ENCODE data around the gene EGFL8. TPM values are rescaled to one million over a fixed set of nuclear protein-coding genes. Genes with fewer than 3 reads are reported as not detected.
A peak's percentile ranks its signal among the peaks of the same experiment; 100 is the strongest.

EGFL8 gene
- total and polyA plus RNA-seq, 9 of the 15 experiments (the other 6 are each of a cell fraction or from before 2014, with no cell fraction given): 2.2 to 47.4 (median 14.2) TPM

DNA sequence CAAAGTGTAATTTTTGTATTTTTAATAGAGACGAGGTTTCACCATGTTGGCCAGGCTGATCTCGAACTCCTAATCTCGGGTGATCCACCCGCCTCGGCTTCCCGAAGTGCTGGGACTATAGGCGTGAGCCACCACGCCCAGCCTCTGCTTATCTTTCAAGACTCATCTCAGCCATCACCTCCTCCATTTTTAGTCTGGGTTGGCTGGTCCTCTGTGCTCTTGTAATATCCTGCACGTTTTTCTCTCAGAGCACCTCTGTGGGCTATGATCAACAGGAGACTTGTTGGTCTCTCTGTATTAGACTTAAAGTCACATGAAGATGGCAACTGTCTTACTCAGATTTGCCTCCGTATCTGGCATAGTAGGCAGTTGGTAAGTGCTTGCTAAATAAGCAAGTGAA, 51.9 kb downstream of the EGFL8 start (continued):
- TF ChIP-seq, protein P1, sequence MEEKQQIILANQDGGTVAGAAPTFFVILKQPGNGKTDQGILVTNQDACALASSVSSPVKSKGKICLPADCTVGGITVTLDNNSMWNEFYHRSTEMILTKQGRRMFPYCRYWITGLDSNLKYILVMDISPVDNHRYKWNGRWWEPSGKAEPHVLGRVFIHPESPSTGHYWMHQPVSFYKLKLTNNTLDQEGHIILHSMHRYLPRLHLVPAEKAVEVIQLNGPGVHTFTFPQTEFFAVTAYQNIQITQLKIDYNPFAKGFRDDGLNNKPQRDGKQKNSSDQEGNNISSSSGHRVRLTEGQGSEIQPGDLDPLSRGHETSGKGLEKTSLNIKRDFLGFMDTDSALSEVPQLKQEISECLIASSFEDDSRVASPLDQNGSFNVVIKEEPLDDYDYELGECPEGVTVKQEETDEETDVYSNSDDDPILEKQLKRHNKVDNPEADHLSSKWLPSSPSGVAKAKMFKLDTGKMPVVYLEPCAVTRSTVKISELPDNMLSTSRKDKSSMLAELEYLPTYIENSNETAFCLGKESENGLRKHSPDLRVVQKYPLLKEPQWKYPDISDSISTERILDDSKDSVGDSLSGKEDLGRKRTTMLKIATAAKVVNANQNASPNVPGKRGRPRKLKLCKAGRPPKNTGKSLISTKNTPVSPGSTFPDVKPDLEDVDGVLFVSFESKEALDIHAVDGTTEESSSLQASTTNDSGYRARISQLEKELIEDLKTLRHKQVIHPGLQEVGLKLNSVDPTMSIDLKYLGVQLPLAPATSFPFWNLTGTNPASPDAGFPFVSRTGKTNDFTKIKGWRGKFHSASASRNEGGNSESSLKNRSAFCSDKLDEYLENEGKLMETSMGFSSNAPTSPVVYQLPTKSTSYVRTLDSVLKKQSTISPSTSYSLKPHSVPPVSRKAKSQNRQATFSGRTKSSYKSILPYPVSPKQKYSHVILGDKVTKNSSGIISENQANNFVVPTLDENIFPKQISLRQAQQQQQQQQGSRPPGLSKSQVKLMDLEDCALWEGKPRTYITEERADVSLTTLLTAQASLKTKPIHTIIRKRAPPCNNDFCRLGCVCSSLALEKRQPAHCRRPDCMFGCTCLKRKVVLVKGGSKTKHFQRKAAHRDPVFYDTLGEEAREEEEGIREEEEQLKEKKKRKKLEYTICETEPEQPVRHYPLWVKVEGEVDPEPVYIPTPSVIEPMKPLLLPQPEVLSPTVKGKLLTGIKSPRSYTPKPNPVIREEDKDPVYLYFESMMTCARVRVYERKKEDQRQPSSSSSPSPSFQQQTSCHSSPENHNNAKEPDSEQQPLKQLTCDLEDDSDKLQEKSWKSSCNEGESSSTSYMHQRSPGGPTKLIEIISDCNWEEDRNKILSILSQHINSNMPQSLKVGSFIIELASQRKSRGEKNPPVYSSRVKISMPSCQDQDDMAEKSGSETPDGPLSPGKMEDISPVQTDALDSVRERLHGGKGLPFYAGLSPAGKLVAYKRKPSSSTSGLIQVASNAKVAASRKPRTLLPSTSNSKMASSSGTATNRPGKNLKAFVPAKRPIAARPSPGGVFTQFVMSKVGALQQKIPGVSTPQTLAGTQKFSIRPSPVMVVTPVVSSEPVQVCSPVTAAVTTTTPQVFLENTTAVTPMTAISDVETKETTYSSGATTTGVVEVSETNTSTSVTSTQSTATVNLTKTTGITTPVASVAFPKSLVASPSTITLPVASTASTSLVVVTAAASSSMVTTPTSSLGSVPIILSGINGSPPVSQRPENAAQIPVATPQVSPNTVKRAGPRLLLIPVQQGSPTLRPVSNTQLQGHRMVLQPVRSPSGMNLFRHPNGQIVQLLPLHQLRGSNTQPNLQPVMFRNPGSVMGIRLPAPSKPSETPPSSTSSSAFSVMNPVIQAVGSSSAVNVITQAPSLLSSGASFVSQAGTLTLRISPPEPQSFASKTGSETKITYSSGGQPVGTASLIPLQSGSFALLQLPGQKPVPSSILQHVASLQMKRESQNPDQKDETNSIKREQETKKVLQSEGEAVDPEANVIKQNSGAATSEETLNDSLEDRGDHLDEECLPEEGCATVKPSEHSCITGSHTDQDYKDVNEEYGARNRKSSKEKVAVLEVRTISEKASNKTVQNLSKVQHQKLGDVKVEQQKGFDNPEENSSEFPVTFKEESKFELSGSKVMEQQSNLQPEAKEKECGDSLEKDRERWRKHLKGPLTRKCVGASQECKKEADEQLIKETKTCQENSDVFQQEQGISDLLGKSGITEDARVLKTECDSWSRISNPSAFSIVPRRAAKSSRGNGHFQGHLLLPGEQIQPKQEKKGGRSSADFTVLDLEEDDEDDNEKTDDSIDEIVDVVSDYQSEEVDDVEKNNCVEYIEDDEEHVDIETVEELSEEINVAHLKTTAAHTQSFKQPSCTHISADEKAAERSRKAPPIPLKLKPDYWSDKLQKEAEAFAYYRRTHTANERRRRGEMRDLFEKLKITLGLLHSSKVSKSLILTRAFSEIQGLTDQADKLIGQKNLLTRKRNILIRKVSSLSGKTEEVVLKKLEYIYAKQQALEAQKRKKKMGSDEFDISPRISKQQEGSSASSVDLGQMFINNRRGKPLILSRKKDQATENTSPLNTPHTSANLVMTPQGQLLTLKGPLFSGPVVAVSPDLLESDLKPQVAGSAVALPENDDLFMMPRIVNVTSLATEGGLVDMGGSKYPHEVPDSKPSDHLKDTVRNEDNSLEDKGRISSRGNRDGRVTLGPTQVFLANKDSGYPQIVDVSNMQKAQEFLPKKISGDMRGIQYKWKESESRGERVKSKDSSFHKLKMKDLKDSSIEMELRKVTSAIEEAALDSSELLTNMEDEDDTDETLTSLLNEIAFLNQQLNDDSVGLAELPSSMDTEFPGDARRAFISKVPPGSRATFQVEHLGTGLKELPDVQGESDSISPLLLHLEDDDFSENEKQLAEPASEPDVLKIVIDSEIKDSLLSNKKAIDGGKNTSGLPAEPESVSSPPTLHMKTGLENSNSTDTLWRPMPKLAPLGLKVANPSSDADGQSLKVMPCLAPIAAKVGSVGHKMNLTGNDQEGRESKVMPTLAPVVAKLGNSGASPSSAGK (IDR thresholded peaks at IDR 0.05): peak; percentile 26; the same call in 1 of the 2 replicates
- TF ChIP-seq NFXL1 (CRISPR knock-in tag; IDR thresholded peaks at IDR 0.05) (no peak), POLR2G (IDR thresholded peaks at IDR 0.05; ENCODE audit: low read depth, low read length) (no peak), ZNF444 (CRISPR knock-in tag; IDR thresholded peaks at IDR 0.05) (no peak), PHF21A (IDR thresholded peaks at IDR 0.05; ENCODE audit: borderline replicate concordance, low read depth) (no peak), ZNF79 (CRISPR knock-in tag; IDR thresholded peaks at IDR 0.05; ENCODE audit: low read depth) (no peak), KLF6 (CRISPR knock-in tag; IDR thresholded peaks at IDR 0.05; ENCODE audit: borderline replicate concordance) (peak; percentile 35; the same call in 1 of the 2 replicates), SRSF9 (IDR thresholded peaks at IDR 0.05; ENCODE audit: borderline replicate concordance, low read depth, low read length) (no peak), ZNF239 (CRISPR knock-in tag; IDR thresholded peaks at IDR 0.05) (peak; percentile 48; the same call in 1 of the 2 replicates), ZNF133 (CRISPR knock-in tag; IDR thresholded peaks at IDR 0.05) (no peak), HMGN3 (IDR thresholded peaks at IDR 0.05; ENCODE audit: borderline replicate concordance, extremely low read depth, insufficient read length, low read depth, low read length) (no peak), TCF3 (CRISPR knock-in tag; IDR thresholded peaks at IDR 0.05) (peak; percentile 26; the same call in 1 of the 2 replicates), ZNF280B (CRISPR knock-in tag; IDR thresholded peaks at IDR 0.05) (no peak), CREB3 (tag; conservative IDR thresholded peaks at IDR 0.05; ENCODE audit: low read depth) (peak; percentile 68; the same call in 1 of the 2 replicates), DNMT1 (IDR thresholded peaks at IDR 0.05) (no peak)

All from K562 (cell line).